Measurements from ENCODE around the gene WSCD2. TPM values are rescaled to one million over a fixed set of nuclear protein-coding genes. Genes with fewer than 3 reads are reported as not detected.

WSCD2 gene
- total RNA-seq, 1 donor from 2014 or later = 0.73 TPM

GRCh38 chr12:108146035-108146893, 17.2 kb downstream of the WSCD2 start:
- DNase-seq (ENCODE audit: missing footprints) (no peak), ATAC-seq (no peak)
- intact Hi-C loops (cut with DNase I) = no loop called here

GRCh38 chr12:108147279-108147678, 18.2 kb downstream of the WSCD2 start:
- peak; percentile 88 for ATAC-seq
- intact Hi-C loops (cut with DNase I) = no loop called here
- DNase-seq (ENCODE audit: missing footprints) = no peak

GRCh38 chr12:108148521-108149074, 19.5 kb downstream of the WSCD2 start:
- intact Hi-C loops (cut with DNase I) = no loop called here
- DNase-seq (ENCODE audit: missing footprints) (no peak), ATAC-seq (no peak)

- DNase-seq (ENCODE audit: missing footprints) (no peak), ATAC-seq (no peak)
- intact Hi-C loops (cut with DNase I) = no loop called here
Measured at GRCh38 chr12:108150436-108150835, 21.3 kb downstream of the WSCD2 start.

GRCh38 chr12:108151533-108152169, 22.6 kb downstream of the WSCD2 start:
- intact Hi-C loops (cut with DNase I) = no loop called here
- DNase-seq (ENCODE audit: missing footprints) = no peak
- no peak for ATAC-seq

GRCh38 chr12:108152170-108152538, 23.1 kb downstream of the WSCD2 start:
- DNase-seq (ENCODE audit: missing footprints) = no peak
- intact Hi-C loops (cut with DNase I) = no loop called here
- ATAC-seq = no peak

GRCh38 chr12:108156717-108157116, 27.6 kb downstream of the WSCD2 start:
- DNase-seq (ENCODE audit: missing footprints) = no peak
- ATAC-seq = peak; percentile 69
- intact Hi-C loops (cut with DNase I) = no loop called here

GRCh38 chr12:108157870-108158459, 28.9 kb downstream of the WSCD2 start:
- DNase-seq (ENCODE audit: missing footprints) (no peak), ATAC-seq (peak; percentile 61)
- intact Hi-C loops (cut with DNase I) = no loop called here

- DNase-seq (ENCODE audit: missing footprints) (no peak), ATAC-seq (no peak)
- intact Hi-C loops (cut with DNase I) = no loop called here
Measured at GRCh38 chr12:108162207-108162606, 33.1 kb downstream of the WSCD2 start.

GRCh38 chr12:108166505-108166904, 37.4 kb downstream of the WSCD2 start:
- no peak for ATAC-seq
- no peak for DNase-seq (ENCODE audit: missing footprints)
- intact Hi-C loops (cut with DNase I) = no loop called here

GRCh38 chr12:108167974-108168373, 38.9 kb downstream of the WSCD2 start:
- DNase-seq (ENCODE audit: missing footprints) (no peak), ATAC-seq (no peak)
- intact Hi-C loops (cut with DNase I) = no loop called here

- DNase-seq (ENCODE audit: missing footprints) (no peak), ATAC-seq (no peak)
- intact Hi-C loops (cut with DNase I) = no loop called here
Measured at GRCh38 chr12:108169708-108170107, 40.6 kb downstream of the WSCD2 start.

- ATAC-seq (no peak), DNase-seq (ENCODE audit: missing footprints) (no peak)
- intact Hi-C loops (cut with DNase I) = no loop called here
Measured at GRCh38 chr12:108170164-108170563, 41.1 kb downstream of the WSCD2 start.

- intact Hi-C loops (cut with DNase I) = no loop called here
- no peak for DNase-seq (ENCODE audit: missing footprints)
- ATAC-seq = no peak
Measured at GRCh38 chr12:108172033-108172432, 42.9 kb downstream of the WSCD2 start.

GRCh38 chr12:108173160-108173559, 44.1 kb downstream of the WSCD2 start:
- no peak for ATAC-seq
- intact Hi-C loops (cut with DNase I) = no loop called here

GRCh38 chr12:108173892-108174291, 44.8 kb downstream of the WSCD2 start:
- intact Hi-C loops (cut with DNase I) = no loop called here
- DNase-seq (ENCODE audit: missing footprints) = no peak
- ATAC-seq = no peak

More at GRCh38 chr12:108173160-108173559, 44.1 kb downstream of the WSCD2 start:
- DNase-seq (ENCODE audit: missing footprints) = no peak

- DNase-seq (ENCODE audit: missing footprints) = no peak
- no peak for ATAC-seq
- intact Hi-C loops (cut with DNase I) = no loop called here
Measured at GRCh38 chr12:108174641-108175040, 45.6 kb downstream of the WSCD2 start.

- no peak for ATAC-seq
- DNase-seq (ENCODE audit: missing footprints) = no peak
- intact Hi-C loops (cut with DNase I) = no loop called here
Measured at GRCh38 chr12:108175310-108175709, 46.2 kb downstream of the WSCD2 start.

GRCh38 chr12:108176292-108176691, 47.2 kb downstream of the WSCD2 start:
- ATAC-seq (no peak), DNase-seq (ENCODE audit: missing footprints) (no peak)
- intact Hi-C loops (cut with DNase I) = no loop called here

GRCh38 chr12:108177131-108177530, 48.0 kb downstream of the WSCD2 start:
- no peak for DNase-seq (ENCODE audit: missing footprints)
- intact Hi-C loops (cut with DNase I) = no loop called here
- ATAC-seq = no peak
